Psoas muscle (tissue), 8 donors: Measurements from ENCODE around the gene GOLGA2. TPM values are rescaled to one million over a fixed set of nuclear protein-coding genes. Genes with fewer than 3 reads are reported as not detected.

Experiments used
- ATAC-seq, 4 donors: fragments of 200-7000 bp; cut with Tn5 transposase; one replicate each; pipeline ENCODE4 v1.9.1; 2020; ENCODE audit warnings: moderate library complexity in 3 of 4, mild to moderate bottlenecking in 2 of 4
- DNase-seq, 2 donors: peaks; one replicate each; pipeline ENCODE4 v3.0.0-alpha.2; 2020
- H3K27ac ChIP-seq: fragments of 200-600 bp; one replicate; pipeline ENCODE4 v1.8.0; 2022
- H3K27me3 ChIP-seq, 3 donors: fragments of 200-600 bp in 1 of 3; one replicate each; pipeline versions ENCODE4 v1.6.1 to v1.8.0; 2013 to 2022; ENCODE audit warnings: low read length in 2 of 3, mild to moderate bottlenecking in 2 of 3, moderate library complexity in 1 of 3; ENCODE audit not compliant: insufficient read depth in 3 of 3
- H3K36me3 ChIP-seq, 2 donors: fragments of 200-600 bp in 1 of 2; one replicate each; pipeline versions ENCODE4 v1.6.1 to v1.8.0; 2013 to 2022; ENCODE audit warnings: low read depth in 1 of 2, mild to moderate bottlenecking in 1 of 2, moderate library complexity in 1 of 2; ENCODE audit not compliant: insufficient read depth in 1 of 2
- H3K4me1 ChIP-seq: fragments of 200-600 bp; one replicate; pipeline ENCODE4 v1.8.0; 2022
- H3K4me3 ChIP-seq: fragments of 200-600 bp; one replicate; pipeline ENCODE4 v1.8.0; 2022; ENCODE audit warnings: mild to moderate bottlenecking
- H3K9me3 ChIP-seq: fragments of 200-600 bp; one replicate; pipeline ENCODE4 v1.8.0; 2022
- CTCF ChIP-seq: fragments of 200-600 bp; IDR thresholded peaks from one replicate; pipeline ENCODE4 v1.8.0; 2022; ENCODE audit warnings: antibody characterized with exemption
- WGBS, 3 donors: extraction: QIAGEN DNeasy Blood & Tissue Kit; methylation state at CpG; one replicate each; pipeline versions ENCODE4 v1.1.6 to v1.1.7; 2013; 5-methylcytosine and 5-hydroxymethylcytosine counted together
- intact Hi-C, 2 donors: fragments of 100-400 bp; cut with DNase I; formaldehyde crosslinking; loops; one replicate each; pipeline versions ENCODE4 v1.11.0 to v1.14.2; 2022
- polyA plus RNA-seq, 3 donors: library from polyadenylated mRNA; stranded (reverse); fragments of 200-250 nt; gene quantifications; one replicate each; pipeline ENCODE4 v1.2.3, GENCODE V29; 2013
- total RNA-seq, 4 donors: library from RNA; stranded (reverse); fragmentation: NEBNext Ultra II Directional in 2 of 4; extraction: Animal tissue kit (Norgen Biotek cat#: 25700) in 2 of 4; gene quantifications; one replicate each; pipeline versions ENCODE4 v1.2.1 to v1.2.4, GENCODE V29; 2021 to 2023
- donor health status: healthy with polysubstance abuse.
- donor health status: DM: no; HTN: no; CAD: no; lungs with moderate emphysema.
- donor health status: Bipolar disorder and iron deficiency.
- donor health status: healthy.
- donor health status: DM: yes; HTN: yes; CAD: no.
- donor health status: DM: no; HTN: no; CAD: no.
- donor health status: DM: no; HTN: no; CAD: no.
- donor health status: DM: yes; HTN: yes; CAD: no.

Gene GOLGA2
- total and polyA plus RNA-seq, 7 donors: 57.2 to 85.3 (median 72.4) TPM

GRCh38 chr9:128206484-128206883, 69.3 kb downstream of the GOLGA2 start:
- peaks cover 4% of the 10 kb centered on the region for H3K4me1 ChIP-seq
- intact Hi-C loops: no loop called here
- H3K27ac ChIP-seq: no peak overlapping the region
- no peak for DNase-seq
- TF ChIP-seq CTCF: no peak
- H3K27me3 ChIP-seq: peaks cover 0 to 18% (median 7%) of the 10 kb centered on the region in 3 donors
- whole genome bisulfite sequencing, 3 donors: 79 to 83% (median 80%) methylated on average over 3 of the region's 3 CpGs
- no peak for ATAC-seq
- no peaks in the 10 kb centered on the region for H3K9me3 ChIP-seq
- no peak overlapping the region for H3K4me3 ChIP-seq
- H3K36me3 ChIP-seq: no peaks in the 10 kb centered on the region

Other genes with a start within 250 kb of the GOLGA2 start
- 1 to 10 TPM; 5.9 to 8.7 (median 6.1) TPM for gene NAIF1, start 208.7 kb downstream of the GOLGA2 start, total RNA-seq
- gene NAIF1, start 208.7 kb downstream of the GOLGA2 start, polyA plus RNA-seq: 1 to 10 TPM; 4.2 to 8.0 (median 7.8) TPM
- 10 to 100 TPM in 2 of 4 donors, 1 to 10 TPM in 2; 3.6 to 50.3 (median 20.5) TPM for gene SLC25A25, start 207.8 kb downstream of the GOLGA2 start, total RNA-seq
- 10 to 100 TPM in 2 of 3 donors, 1 to 10 TPM in 1; 9.3 to 12.5 (median 10.6) TPM for gene SLC25A25, start 207.8 kb downstream of the GOLGA2 start, polyA plus RNA-seq
- 100 to 1,000 TPM; 102 to 150 (median 116) TPM for gene PTGES2, start 148.3 kb downstream of the GOLGA2 start, total RNA-seq
- 100 to 1,000 TPM in 2 of 3 donors, 10 to 100 TPM in 1; 61.2 to 134 (median 119) TPM for gene PTGES2, start 148.3 kb downstream of the GOLGA2 start, polyA plus RNA-seq
- 1 to 10 TPM in 2 of 4 donors, under 1 TPM in 1, not detected in 1; 0.47 to 2.1 (median 1.4) TPM for gene LCN2, start 126.6 kb downstream of the GOLGA2 start, total RNA-seq
- under 1 TPM; 0.08 to 0.90 (median 0.69) TPM for gene LCN2, start 126.6 kb downstream of the GOLGA2 start, polyA plus RNA-seq
- 10 to 100 TPM; 14.0 to 21.3 (median 17.8) TPM for gene BBLN, start 115.7 kb downstream of the GOLGA2 start, total RNA-seq
- gene BBLN, start 115.7 kb downstream of the GOLGA2 start, polyA plus RNA-seq: 10 to 100 TPM; 23.1 to 36.2 (median 27.8) TPM
- gene CIZ1, start 84.4 kb downstream of the GOLGA2 start, total RNA-seq: 100 to 1,000 TPM in 3 of 4 donors, 10 to 100 TPM in 1; 86.0 to 119 (median 109) TPM
- gene CIZ1, start 84.4 kb downstream of the GOLGA2 start, polyA plus RNA-seq: 10 to 100 TPM; 36.2 to 84.7 (median 49.9) TPM
- gene DNM1, start 72.6 kb downstream of the GOLGA2 start, total RNA-seq: 1 to 10 TPM; 1.2 to 5.4 (median 3.2) TPM
- 1 to 10 TPM; 1.1 to 2.4 (median 1.5) TPM for gene DNM1, start 72.6 kb downstream of the GOLGA2 start, polyA plus RNA-seq
- 10 to 100 TPM in 3 of 4 donors, 1 to 10 TPM in 1; 10.0 to 24.7 (median 13.0) TPM for gene SWI5, start 269 bp upstream of the GOLGA2 start, total RNA-seq
- gene SWI5, start 269 bp upstream of the GOLGA2 start, polyA plus RNA-seq: 10 to 100 TPM; 20.1 to 23.0 (median 22.6) TPM
- gene TRUB2, start 46.4 kb upstream of the GOLGA2 start, total RNA-seq: 10 to 100 TPM; 22.2 to 38.4 (median 32.9) TPM
- gene TRUB2, start 46.4 kb upstream of the GOLGA2 start, polyA plus RNA-seq: 10 to 100 TPM; 20.6 to 31.8 (median 21.0) TPM
- gene COQ4, start 46.8 kb upstream of the GOLGA2 start, total RNA-seq: 10 to 100 TPM; 20.0 to 26.8 (median 23.1) TPM
- gene COQ4, start 46.8 kb upstream of the GOLGA2 start, polyA plus RNA-seq: 10 to 100 TPM; 32.3 to 60.9 (median 45.9) TPM
- gene SLC27A4, start 64.5 kb upstream of the GOLGA2 start, total RNA-seq: 10 to 100 TPM; 10.4 to 26.2 (median 17.9) TPM
- gene SLC27A4, start 64.5 kb upstream of the GOLGA2 start, polyA plus RNA-seq: 10 to 100 TPM; 24.7 to 61.5 (median 40.1) TPM
- gene URM1, start 95.4 kb upstream of the GOLGA2 start, total RNA-seq: 10 to 100 TPM; 34.5 to 58.7 (median 52.3) TPM
- gene URM1, start 95.4 kb upstream of the GOLGA2 start, polyA plus RNA-seq: 100 to 1,000 TPM in 1 of 3 donors, 10 to 100 TPM in 2; 57.9 to 111 (median 88.1) TPM
- 1 to 10 TPM; 2.2 to 6.5 (median 4.0) TPM for gene CERCAM, start 144.8 kb upstream of the GOLGA2 start, total RNA-seq
- 1 to 10 TPM; 1.7 to 2.5 (median 2.3) TPM for gene CERCAM, start 144.8 kb upstream of the GOLGA2 start, polyA plus RNA-seq
- gene ODF2, start 180.0 kb upstream of the GOLGA2 start, total RNA-seq: 10 to 100 TPM in 1 of 4 donors, 1 to 10 TPM in 3; 6.7 to 12.3 (median 7.4) TPM
- gene ODF2, start 180.0 kb upstream of the GOLGA2 start, polyA plus RNA-seq: 10 to 100 TPM in 2 of 3 donors, 1 to 10 TPM in 1; 9.6 to 20.5 (median 14.2) TPM
- 10 to 100 TPM; 16.1 to 25.7 (median 23.5) TPM for gene GLE1, start 228.7 kb upstream of the GOLGA2 start, total RNA-seq
- gene GLE1, start 228.7 kb upstream of the GOLGA2 start, polyA plus RNA-seq: 10 to 100 TPM; 10.3 to 29.5 (median 13.2) TPM